RKO (cell line): ENCODE results near the gene CSGALNACT2.

Experiments
- DNase-seq: peaks from one replicate; pipeline ENCODE4 v3.0.0-alpha.2; 2016; ENCODE audit warnings: low spot score

Gene CSGALNACT2

DNA sequence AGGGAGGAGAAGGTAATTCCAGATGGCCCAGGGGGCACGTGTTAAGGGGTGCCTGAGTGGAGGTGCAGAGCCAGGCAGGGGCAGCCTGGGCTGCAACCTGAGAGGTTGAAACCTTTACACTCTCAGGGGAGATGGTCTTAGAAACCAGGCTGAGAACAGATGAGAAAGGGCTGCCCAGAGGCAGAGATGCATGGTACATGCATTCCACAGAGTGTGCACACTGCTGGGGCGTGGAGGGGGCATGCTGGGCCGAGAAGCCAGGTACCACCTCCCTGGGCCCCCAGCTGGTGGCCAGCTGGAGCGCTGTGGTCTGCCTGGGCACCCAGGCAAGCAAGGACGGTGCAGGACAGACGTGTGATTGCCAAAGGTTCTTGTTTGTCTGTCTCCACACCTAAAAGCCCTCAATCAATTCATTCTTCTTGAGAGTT lies 14.1 kb upstream of the CSGALNACT2 start:
- DNase-seq, result no peak

DNA sequence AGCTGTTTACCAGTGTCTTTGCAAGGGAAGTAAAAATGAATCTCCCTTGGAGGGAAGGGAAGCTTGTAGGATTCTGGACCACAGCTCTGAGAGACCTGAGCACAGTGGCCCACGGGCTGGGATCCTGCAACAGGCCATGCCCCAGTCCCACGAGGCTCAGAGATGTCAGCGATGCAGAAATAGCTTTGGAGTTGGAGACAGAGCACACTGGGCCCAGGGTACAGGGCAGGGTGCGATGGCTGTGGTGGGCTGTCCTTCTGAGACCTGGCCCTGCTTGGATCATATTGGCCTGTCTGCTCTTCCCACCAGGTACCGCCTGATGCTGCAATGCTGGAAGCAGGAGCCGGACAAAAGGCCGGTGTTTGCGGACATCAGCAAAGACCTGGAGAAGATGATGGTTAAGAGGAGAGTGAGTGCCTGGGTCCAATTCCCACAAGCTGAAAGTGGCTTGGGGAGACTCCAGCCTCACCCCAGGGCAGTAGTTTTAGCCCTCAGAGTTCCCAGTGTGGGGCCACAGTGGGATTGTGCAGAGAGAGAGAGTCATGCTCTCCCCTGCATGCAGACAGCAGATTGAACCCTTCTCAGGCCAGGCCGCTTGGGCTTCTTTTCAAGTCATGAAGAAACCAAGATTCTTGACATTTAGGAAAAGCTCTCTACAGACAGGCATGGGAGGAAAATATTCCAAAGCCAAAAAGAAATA lies 13.5 kb upstream of the CSGALNACT2 start:
- no peak for DNase-seq

DNA sequence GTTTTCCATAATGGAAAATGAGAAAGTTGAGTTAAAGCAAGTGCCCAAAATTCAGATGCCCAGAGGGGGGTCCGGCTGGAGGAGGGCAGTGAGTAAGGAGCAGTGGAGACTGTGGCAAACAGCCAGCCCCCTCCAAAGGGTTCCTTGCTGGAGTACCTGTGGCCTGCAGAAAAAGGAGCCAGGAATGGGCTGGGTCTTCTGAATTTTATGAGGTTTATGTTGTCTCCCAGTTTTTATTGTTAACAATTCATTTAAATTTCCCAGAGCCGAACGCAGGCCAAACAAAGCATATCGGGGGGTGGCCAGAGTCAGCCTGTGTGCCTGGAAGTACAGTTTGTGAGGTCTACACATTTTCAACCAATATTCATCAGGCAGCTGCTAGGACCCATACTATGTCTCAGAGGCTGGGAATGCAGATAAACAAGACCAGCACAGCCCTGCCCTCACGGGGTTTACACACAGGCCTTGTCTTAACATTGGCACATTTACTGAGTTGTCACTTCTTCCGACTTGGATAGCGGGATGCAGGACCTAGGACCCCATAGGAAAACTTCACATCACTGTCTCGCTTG lies 12.9 kb upstream of the CSGALNACT2 start:
- DNase-seq, result no peak

DNA sequence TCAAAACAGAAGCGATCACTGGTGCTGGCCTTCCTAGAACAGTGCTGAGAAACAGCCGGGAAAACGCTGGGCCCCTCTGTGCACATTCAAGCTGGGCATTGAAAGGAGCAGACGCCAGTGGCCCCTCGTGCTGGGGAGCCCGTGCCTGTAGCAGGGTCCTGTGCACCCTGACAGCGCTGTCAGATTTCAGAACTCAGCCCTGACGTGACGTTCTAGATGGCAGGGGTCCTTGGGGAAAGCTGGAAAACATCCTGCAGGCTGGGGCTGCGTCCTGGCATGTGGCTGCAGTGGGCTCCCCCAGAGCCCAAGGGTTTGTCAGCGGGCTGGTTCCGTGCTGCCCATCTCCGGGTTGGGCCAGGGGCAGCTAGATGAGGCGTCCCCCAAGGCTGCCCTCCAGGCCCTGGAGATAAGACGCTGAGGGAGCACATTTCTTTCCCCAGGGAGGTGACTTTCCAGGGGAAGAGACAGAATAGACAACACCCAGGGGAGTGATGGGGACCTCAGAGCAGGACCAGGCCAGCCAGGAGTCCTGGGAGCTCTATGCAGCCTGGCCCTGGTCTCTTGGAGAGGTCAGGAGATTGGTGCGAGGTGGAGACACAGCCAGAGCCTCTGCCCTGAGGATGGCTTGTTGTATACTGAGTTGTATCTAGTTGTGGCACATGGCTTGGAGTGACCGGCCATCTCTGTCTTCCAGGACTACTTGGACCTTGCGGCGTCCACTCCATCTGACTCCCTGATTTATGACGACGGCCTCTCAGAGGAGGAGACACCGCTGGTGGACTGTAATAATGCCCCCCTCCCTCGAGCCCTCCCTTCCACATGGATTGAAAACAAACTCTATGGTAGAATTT lies 12.1 kb upstream of the CSGALNACT2 start:
- no peak for DNase-seq

DNA sequence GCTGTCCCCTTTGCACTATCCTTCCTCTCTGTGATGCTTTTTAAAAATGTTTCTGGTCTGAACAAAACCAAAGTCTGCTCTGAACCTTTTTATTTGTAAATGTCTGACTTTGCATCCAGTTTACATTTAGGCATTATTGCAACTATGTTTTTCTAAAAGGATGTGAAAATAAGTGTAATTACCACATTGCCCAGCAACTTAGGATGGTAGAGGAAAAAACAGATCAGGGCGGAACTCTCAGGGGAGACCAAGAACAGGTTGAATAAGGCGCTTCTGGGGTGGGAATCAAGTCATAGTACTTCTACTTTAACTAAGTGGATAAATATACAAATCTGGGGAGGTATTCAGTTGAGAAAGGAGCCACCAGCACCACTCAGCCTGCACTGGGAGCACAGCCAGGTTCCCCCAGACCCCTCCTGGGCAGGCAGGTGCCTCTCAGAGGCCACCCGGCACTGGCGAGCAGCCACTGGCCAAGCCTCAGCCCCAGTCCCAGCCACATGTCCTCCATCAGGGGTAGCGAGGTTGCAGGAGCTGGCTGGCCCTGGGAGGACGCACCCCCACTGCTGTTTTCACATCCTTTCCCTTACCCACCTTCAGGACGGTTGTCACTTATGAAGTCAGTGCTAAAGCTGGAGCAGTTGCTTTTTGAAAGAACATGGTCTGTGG lies 11.4 kb upstream of the CSGALNACT2 start:
- DNase-seq, result no peak

DNA sequence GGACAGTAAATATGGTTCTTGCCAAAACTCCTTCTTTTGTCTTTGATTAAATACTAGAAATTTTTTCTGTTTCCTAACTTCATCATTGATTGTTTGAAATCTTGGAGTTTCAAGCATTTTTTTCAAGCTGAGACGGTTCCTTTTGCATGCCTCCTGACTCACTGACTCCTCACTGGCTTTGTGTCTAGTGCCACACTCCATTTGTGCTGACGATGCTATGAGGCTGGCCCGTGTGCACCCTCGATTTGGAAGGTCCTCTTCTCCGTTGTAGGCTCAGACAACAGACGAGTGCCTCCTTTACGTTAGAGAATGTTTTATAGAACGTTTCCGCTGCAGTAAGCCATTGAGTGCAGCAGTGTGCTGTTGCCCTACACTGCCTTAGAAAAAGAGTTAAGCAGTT lies 10.8 kb upstream of the CSGALNACT2 start:
- no peak for DNase-seq

DNA sequence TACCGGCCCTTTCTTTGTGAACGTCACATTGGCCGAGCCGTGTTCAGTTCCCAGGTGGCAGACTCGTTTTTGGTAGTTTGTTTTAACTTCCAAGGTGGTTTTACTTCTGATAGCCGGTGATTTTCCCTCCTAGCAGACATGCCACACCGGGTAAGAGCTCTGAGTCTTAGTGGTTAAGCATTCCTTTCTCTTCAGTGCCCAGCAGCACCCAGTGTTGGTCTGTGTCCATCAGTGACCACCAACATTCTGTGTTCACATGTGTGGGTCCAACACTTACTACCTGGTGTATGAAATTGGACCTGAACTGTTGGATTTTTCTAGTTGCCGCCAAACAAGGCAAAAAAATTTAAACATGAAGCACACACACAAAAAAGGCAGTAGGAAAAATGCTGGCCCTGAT lies 9.9 kb upstream of the CSGALNACT2 start:
- no peak for DNase-seq

DNA sequence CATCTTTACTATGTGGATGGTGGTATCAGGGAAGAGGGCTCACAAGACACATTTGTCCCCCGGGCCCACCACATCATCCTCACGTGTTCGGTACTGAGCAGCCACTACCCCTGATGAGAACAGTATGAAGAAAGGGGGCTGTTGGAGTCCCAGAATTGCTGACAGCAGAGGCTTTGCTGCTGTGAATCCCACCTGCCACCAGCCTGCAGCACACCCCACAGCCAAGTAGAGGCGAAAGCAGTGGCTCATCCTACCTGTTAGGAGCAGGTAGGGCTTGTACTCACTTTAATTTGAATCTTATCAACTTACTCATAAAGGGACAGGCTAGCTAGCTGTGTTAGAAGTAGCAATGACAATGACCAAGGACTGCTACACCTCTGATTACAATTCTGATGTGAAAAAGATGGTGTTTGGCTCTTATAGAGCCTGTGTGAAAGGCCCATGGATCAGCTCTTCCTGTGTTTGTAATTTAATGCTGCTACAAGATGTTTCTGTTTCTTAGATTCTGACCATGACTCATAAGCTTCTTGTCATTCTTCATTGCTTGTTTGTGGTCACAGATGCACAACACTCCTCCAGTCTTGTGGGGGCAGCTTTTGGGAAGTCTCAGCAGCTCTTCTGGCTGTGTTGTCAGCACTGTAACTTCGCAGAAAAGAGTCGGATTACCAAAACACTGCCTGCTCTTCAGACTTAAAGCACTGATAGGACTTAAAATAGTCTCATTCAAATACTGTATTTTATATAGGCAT lies 9.1 kb upstream of the CSGALNACT2 start:
- peak; percentile 78 for DNase-seq

DNA sequence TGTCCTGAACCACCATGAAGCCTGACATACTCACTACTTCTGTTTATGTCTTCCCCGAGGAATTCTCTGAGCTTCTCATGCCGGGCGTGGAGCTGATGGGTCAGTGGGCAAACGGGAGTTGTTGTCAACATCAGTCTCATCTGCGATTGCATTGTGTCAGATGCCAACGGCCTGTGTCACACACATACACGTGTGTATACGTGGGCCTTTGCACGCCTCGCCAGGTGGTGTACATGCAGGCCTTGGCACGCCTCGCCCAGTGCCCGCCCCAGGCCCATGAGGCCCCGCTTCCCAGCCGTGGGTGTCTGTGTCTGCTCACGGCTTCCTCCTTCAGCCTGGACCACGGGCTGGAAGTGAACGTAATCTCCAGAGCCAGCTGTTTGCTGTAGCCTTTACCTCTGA lies 7.5 kb upstream of the CSGALNACT2 start:
- DNase-seq, result no peak

DNA sequence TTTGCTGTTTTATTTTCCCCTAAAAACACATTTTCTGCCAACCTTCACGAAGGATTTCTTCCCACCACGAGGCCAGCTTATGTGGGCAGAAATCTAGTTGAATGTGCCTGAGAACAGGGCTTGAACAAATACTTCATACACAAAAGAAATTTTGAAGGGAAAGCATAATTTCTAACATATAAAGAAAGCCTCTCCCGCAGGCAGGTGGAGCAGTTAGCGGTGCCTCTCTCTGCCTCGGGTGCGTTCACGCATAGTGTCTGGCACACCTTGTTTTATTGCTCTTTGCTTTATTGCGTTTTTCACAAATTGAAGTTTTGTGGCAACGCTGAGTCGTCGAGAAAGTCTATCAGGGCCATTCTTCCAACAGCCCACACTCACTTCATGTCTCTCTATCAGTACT lies 7.0 kb upstream of the CSGALNACT2 start:
- DNase-seq, result no peak

DNA sequence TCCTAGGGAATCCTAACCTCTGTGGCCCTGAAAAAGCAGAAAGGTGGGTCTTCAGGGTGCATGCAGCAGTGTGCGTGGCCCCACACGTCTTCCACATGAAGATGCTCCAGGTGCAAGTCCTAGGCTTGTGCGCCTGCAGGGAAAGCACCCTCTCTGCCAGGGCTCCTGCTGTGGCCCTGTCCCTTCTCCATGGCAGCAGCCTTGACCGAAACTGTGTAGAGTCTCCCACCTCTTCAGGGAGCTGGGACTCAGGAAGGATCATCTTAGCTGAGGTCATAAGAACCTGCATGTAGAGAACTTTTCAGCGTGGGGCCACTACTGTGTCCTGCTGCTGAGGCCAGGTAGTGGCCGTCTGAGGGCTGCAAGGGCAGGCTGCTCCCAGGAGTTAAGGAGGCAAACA lies 6.3 kb upstream of the CSGALNACT2 start:
- no peak for DNase-seq

DNA sequence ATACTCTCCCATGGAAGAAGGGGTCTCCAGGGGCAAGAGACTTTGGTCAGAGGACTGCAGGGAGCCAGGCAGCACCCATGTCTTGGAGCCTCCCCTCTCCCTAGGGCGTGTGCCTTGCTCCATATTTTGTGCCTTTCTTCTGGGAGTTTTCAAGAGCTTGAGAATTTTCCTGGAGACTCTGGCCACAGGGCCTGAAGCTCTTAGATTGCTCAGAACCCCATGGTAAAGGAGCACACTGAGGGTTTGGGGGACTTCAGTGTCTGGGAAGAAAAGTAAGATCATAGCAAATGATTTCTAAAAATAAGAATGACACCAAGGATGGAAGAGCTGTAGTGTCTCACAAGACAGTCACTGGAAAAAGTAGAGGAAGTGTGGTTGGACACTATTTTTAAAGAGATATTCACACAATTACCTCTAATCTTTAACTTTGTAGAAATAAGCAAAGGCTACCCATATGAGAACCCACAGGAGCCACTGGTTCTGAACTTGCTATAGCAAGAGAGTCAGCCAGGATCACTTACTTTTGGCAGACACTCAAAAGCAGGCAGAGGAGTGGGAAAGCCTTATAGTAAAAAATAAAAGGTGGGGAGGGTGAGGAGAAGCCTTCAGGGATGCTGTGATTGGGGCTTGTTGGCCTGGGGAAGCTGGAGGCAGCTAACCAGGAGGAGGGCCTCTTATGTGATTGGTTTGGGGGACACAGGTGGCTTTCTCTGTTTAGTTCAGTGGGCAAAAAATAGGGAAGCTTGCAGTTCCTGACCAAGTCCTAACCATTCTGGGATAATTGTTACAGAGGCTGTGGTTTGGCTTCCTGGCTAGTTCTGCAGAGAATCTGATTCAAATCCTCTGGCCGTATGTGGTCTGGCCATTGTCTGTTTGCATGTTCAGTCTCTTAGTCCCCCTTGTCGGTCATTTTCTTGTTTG lies 5.1 kb upstream of the CSGALNACT2 start:
- no peak for DNase-seq

DNA sequence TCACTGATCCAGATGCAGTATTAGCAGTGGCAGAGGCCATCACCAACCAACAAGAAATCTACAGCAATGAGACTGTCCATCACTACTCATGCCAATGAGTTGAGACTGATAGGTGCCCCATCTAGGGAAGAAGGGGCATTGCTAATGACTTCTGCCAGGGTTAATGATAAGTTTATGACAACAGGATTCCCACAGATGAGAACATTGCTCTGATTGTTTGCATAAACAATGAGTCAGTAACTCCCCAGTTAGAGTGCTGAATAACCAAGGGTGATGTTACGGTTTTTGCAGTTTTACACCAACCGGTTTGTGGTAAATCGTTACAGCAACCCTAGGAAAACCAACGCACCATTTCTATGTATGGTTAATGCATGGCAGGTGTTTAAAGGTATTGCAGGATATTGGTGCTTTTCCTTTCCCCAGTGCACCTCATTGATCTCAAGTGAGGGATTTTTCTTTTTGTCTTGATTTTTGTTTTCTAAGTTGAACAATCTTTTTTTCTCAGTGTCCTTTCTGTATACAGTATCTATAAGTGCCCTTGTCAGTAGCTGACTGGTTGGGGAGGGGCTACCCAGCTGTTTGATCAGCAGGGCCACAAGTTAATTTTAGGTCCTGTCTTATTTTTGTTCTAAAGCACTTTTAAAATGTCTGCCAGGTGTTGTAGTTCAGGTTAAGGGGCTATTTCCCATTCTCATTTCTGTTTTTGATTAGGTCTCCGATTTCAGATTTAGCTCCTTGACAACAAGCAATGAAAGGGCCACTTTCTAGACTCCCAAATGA lies 3.9 kb upstream of the CSGALNACT2 start:
- DNase-seq, result no peak

DNA sequence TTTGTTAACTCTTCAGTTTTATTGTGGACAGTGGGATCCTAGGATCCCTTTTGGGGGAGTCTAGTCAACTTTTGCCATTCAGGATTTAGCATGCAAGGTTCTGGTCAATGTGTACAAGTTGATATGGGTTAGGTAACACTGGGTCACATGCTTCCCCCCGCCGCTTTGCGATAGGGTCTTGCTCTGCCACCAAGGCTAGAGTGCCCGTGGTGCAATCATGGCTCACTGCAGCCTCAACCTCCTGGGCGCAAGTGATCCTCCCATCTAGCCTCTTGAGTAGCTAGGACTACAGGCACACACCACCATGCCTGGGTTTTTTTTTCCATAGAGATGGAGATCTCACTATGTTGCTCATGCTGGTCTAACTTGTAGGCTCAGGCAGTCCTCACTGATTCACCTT lies 3.2 kb upstream of the CSGALNACT2 start:
- DNase-seq, result no peak

DNA sequence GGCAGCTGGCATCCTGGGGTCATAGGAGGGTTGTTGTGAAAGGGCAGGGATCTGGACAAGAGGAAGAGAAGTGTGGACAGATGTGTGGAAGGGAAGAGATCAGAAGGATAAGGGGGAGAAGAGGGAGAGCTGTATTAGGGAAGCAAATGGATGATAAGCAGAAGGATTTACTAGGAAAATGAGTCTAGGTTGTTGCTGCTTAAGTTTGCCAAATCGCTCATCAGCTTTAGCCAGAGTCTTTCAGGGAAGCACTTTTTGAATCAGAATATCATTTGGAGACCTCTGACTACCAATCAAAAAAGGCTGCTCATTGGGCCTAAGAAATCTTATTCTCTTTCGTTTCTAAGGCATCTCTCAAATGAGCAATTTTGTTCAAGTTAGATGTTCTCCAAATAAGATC lies 2.6 kb upstream of the CSGALNACT2 start:
- DNase-seq, result no peak

DNA sequence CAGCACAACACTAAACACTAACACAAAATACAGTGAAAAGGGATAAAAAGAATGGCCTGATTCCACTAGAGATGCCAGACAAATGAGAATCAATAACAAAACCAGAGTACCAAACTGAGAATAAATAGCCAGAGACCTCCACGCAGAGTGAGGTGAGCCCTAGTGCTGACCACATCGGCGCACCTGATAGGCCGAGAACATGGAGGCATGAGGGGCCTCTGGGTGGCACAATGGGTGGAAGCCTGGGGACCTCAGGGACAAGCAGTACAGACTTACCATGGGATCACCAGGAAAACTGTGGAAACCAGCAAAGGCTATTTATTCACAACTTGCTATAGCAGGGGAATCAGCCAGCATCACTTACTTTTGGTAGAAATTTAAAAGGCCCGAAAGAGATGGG lies 1.8 kb upstream of the CSGALNACT2 start:
- no peak for DNase-seq

DNA sequence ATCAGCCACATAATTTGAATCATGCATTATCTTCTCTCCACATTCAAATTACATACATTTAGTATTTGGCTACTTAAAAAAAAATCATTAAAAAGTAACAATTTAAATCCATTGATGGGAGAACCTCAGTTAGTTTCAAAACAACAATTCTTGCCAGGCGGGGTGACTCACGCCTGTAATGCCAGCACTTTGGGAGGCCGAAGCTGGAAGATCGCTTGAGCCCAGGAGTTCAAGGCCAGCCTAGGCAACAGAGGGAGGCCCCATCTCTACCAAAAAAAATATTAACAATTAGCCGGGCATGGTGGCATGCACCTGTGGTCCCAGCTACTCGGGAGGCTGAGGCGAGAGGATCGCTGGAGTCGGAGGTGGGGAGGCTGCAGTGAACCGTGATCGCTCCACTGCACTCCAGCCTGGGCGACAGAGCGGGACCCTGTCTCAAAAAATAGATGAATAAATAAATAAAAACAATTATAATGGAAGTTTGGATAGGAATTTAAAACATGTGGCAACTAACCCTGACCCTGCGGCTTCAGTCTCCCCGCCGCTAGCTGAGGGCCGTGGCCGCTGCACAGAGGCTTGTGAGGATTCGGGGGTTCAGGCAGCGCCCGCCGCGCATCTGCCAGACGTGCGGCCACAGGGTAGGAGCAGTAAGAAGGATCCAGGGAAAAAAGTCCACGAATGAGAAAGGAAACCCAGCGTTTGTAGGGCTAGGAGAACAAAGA lies 1.1 kb upstream of the CSGALNACT2 start:
- DNase-seq, result peak; percentile 53

DNA sequence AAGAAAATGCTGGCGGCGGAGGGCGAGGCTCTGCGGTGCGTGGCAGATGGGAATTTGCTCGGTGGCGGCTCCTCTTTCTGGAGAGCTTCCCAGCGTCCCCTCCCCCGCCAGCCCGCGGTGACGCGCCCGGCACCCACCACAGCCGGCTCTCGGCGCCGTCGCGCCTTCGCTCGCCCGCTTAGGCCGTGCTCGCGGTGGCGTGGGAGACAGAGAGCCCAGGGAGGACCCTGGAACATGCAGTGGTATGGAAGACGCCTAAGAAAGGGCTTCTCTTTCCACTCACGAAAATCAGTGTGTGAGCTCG lies 576 bp upstream of the CSGALNACT2 start:
- DNase-seq, result peak; percentile 53

DNA sequence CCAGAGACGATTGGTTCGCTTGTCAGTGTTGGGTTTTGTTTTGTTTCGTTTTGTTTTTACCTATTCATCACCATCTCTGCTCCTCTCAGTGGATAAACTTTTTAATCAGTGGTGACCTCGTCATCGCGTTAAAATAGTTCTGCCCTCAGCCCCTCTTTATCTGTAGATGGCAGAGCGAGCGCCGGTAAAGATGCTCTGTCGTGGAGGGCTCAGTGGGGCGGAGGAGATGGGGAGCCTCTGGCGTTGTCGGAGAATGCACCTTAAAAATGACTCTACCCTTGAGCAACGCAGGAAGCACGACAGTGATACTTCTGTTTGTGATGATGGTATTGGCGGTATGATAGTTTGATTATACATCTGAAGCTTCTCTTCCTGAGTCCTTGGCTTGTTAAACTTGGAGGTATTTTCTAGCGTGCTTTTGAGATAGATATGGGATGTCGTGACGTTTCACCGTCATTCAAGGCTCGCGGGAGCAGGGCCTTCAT lies 554 bp downstream of the CSGALNACT2 start:
- DNase-seq, result peak; percentile 77
